ENCODE measurements around the gene GRIP2.

- no peak for TF ChIP-seq CTCF (conservative IDR thresholded peaks at IDR 0.05 in 1 of 2, IDR thresholded peaks at IDR 0.05 in 1 of 2; ENCODE audit: low read depth in 1 of 2, low read length in 2 of 2)
- TF ChIP-seq EZH2 (IDR thresholded peaks at IDR 0.05; ENCODE audit: low read length, missing control alignments) = no peak
Measured at GRCh38 chr3:14582045-14582410, 41.9 kb upstream of the GRIP2 start.
